Neural progenitor cell (in vitro differentiated cells): ENCODE results near the gene PHC3. TPM values are rescaled to one million over a fixed set of nuclear protein-coding genes. Genes with fewer than 3 reads are reported as not detected.

Experiments used
- DNase-seq: peaks from one replicate; pipeline ENCODE4 v3.0.0-alpha.2; 2016; ENCODE audit warnings: low spot score
- H2AFZ ChIP-seq: fragments of 200-600 bp; sonication (generic); replicated peaks from 2 replicates; pipeline ENCODE4 v1.6.1; 2016; ENCODE audit warnings: antibody characterized with exemption
- H3F3A ChIP-seq: fragments of 200-600 bp; sonication (generic); 2 replicates; pipeline ENCODE4 v1.6.1; 2016; ENCODE audit warnings: antibody characterized with exemption, low read depth
- H3K27ac ChIP-seq: fragments of 200-600 bp; sonication (generic); 2 replicates; pipeline ENCODE4 v1.5.1; 2016; ENCODE audit warnings: mild to moderate bottlenecking
- H3K27me3 ChIP-seq: fragments of 200-600 bp; sonication (generic); 2 replicates; pipeline ENCODE4 v1.6.1; 2016; ENCODE audit warnings: mild to moderate bottlenecking, moderate library complexity
- H3K36me3 ChIP-seq: fragments of 200-600 bp; sonication (generic); 2 replicates; pipeline ENCODE4 v1.5.1; 2016
- H3K4me1 ChIP-seq: fragments of 200-600 bp; sonication (generic); 2 replicates; pipeline ENCODE4 v1.6.1; 2016; ENCODE audit warnings: mixed run types
- H3K4me2 ChIP-seq: fragments of 200-600 bp; sonication (generic); 2 replicates; pipeline ENCODE4 v1.6.1; 2016
- H3K4me3 ChIP-seq: fragments of 200-600 bp; sonication (generic); 2 replicates; pipeline ENCODE4 v1.5.1; 2016
- H3K79me2 ChIP-seq: fragments of 200-600 bp; sonication (generic); 2 replicates; pipeline ENCODE4 v1.6.1; 2016; ENCODE audit warnings: low read depth
- H3K9ac ChIP-seq: fragments of 200-600 bp; sonication (generic); 2 replicates; pipeline ENCODE4 v1.6.1; 2016
- H3K9me3 ChIP-seq: fragments of 200-600 bp; sonication (generic); 2 replicates; pipeline ENCODE4 v1.5.1; 2016; ENCODE audit warnings: low read depth
- H4K20me1 ChIP-seq: fragments of 200-600 bp; sonication (generic); 2 replicates; pipeline ENCODE4 v1.6.1; 2016; ENCODE audit warnings: low read depth
- H3K27ac Mint-ChIP-seq: 3 replicates; pipeline ENCODE4 v1.8.0; 2021; ENCODE audit warnings: mixed read lengths
- H3K27me3 Mint-ChIP-seq: 2 replicates; pipeline ENCODE4 v1.8.0; 2022; ENCODE audit warnings: low read depth, mild to moderate bottlenecking, inconsistent platforms, moderate library complexity, mixed read lengths; ENCODE audit not compliant: insufficient read depth
- H3K36me3 Mint-ChIP-seq: 3 replicates; pipeline ENCODE4 v1.8.0; 2021; ENCODE audit warnings: mixed read lengths
- H3K4me1 Mint-ChIP-seq: 3 replicates; pipeline ENCODE4 v1.8.0; 2021; ENCODE audit warnings: mixed read lengths
- H3K4me3 Mint-ChIP-seq: 3 replicates; pipeline ENCODE4 v1.8.0; 2021; ENCODE audit warnings: mild to moderate bottlenecking, moderate library complexity, mixed read lengths
- H3K9me3 Mint-ChIP-seq: 3 replicates; pipeline ENCODE4 v1.8.0; 2020; ENCODE audit warnings: mixed read lengths
- CTCF ChIP-seq: fragments of 200-600 bp; sonication (generic); IDR thresholded peaks from 2 replicates; pipeline ENCODE4 v1.5.1; 2017; ENCODE audit warnings: antibody characterized with exemption, mild to moderate bottlenecking
- EZH2 ChIP-seq: fragments of 200-600 bp; sonication (generic); IDR thresholded peaks from 2 replicates; pipeline ENCODE4 v1.6.1; 2017; ENCODE audit warnings: antibody characterized with exemption, mild to moderate bottlenecking, moderate library complexity
- EZH2phosphoT487 ChIP-seq: fragments of 200-600 bp; sonication (generic); IDR thresholded peaks from 2 replicates; pipeline ENCODE4 v1.6.1; 2017; ENCODE audit warnings: antibody characterized with exemption
- total RNA-seq: library from RNA; depleted of rRNA; stranded (reverse); fragments of >200 nt; gene quantifications from 2 replicates; pipeline ENCODE4 v1.2.3, GENCODE V29; 2015; ENCODE audit warnings: low replicate concordance

PHC3 gene
- total RNA-seq, 1 donor from 2014 or later: 27.3 TPM

DNA sequence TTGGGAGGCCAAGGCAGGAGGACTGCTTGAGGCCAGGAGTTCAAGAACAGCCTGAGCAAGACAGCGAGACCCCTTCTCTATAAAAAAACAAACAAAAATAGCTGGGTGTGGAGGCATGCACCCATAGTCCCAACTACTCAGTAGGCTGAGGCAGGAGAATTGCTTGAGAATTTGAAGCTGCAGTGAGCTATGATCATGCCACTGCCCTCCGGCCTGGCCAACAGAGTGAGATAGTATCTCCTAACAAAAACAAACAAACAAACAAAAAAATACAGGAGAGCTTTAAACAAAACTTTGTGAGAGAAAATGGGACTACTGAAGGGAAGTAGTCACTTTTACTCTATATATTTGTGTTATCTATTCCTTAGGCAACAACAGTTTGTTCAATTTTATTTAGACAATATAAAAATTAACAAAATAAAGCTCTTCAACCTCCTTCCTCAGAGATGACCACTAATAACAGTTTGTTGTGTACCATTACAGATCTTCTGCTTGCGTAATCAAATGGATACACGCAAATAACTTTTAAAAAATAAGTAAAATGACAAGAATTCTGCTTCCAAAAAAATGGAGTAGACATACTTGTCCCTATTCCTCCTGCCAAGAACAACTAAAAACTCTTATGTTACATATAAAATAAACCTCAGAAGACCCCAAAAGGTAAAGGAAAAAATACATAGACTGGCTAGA, 17.4 kb downstream of the PHC3 start:
- H3K36me3 ChIP-seq: peaks cover 23% of the 10 kb centered on the region
- H3K4me3 ChIP-seq: no peak overlapping the region
- no peaks in the 10 kb centered on the region for H3K4me1 Mint-ChIP-seq
- no peak for DNase-seq
- no peaks in the 10 kb centered on the region for H3F3A ChIP-seq
- peaks cover 58% of the 10 kb centered on the region for H3K36me3 Mint-ChIP-seq
- peaks cover 97% of the 10 kb centered on the region for H3K79me2 ChIP-seq
- no peak for TF ChIP-seq EZH2
- no peak for TF ChIP-seq CTCF
- TF ChIP-seq EZH2phosphoT487: no peak
- H3K27ac Mint-ChIP-seq: no peak overlapping the region
- no peaks in the 10 kb centered on the region for H3K9me3 ChIP-seq
- H2AFZ ChIP-seq: no peak overlapping the region
- H3K9me3 Mint-ChIP-seq: peaks cover 21% of the 10 kb centered on the region
- no peak overlapping the region for H3K4me3 Mint-ChIP-seq
- H3K27me3 ChIP-seq: no peaks in the 10 kb centered on the region
- no peak overlapping the region for H3K4me2 ChIP-seq
- peaks cover 8% of the 10 kb centered on the region for H4K20me1 ChIP-seq
- no peaks in the 10 kb centered on the region for H3K4me1 ChIP-seq
- no peak overlapping the region for H3K9ac ChIP-seq
- no peak overlapping the region for H3K27ac ChIP-seq
- H3K27me3 Mint-ChIP-seq: no peaks in the 10 kb centered on the region

GRCh38 chr3:170162630-170163029, 18.9 kb downstream of the PHC3 start:
- Mint-ChIP-seq H3K36me3 (peaks cover 51% of the 10 kb centered on the region), H3K9me3 (peaks cover 21% of the 10 kb centered on the region), H3K4me1 (no peaks in the 10 kb centered on the region), H3K4me3 (no peak overlapping the region), H3K27ac (no peak overlapping the region), H3K27me3 (no peaks in the 10 kb centered on the region)
- Histone ChIP-seq H3K27ac (no peak overlapping the region), H3K4me3 (no peak overlapping the region), H3K36me3 (peaks cover 19% of the 10 kb centered on the region), H3K9me3 (no peaks in the 10 kb centered on the region), H2AFZ (no peak overlapping the region), H3K79me2 (peaks cover 100% of the 10 kb centered on the region), H3K9ac (no peak overlapping the region), H3F3A (no peaks in the 10 kb centered on the region), H3K4me2 (no peak overlapping the region), H3K27me3 (no peaks in the 10 kb centered on the region), H4K20me1 (peaks cover 8% of the 10 kb centered on the region), H3K4me1 (no peaks in the 10 kb centered on the region)
- TF ChIP-seq EZH2: no peak
- no peak for DNase-seq

- Histone ChIP-seq H3K4me1 (no peaks in the 10 kb centered on the region), H4K20me1 (peaks cover 12% of the 10 kb centered on the region), H3K4me2 (no peak overlapping the region), H3K36me3 (peaks cover 21% of the 10 kb centered on the region), H3K79me2 (peaks cover 100% of the 10 kb centered on the region), H3F3A (no peaks in the 10 kb centered on the region), H3K9me3 (no peaks in the 10 kb centered on the region), H3K4me3 (no peak overlapping the region), H3K27ac (no peak overlapping the region), H2AFZ (no peak overlapping the region), H3K27me3 (no peaks in the 10 kb centered on the region), H3K9ac (no peak overlapping the region)
- peaks cover 52% of the 10 kb centered on the region for H3K36me3 Mint-ChIP-seq
- no peak overlapping the region for H3K27ac Mint-ChIP-seq
- H3K9me3 Mint-ChIP-seq: peaks cover 21% of the 10 kb centered on the region
- DNase-seq: no peak
- H3K4me1 Mint-ChIP-seq: no peaks in the 10 kb centered on the region
- TF ChIP-seq EZH2phosphoT487 (no peak), CTCF (no peak), EZH2 (no peak)
- no peak overlapping the region for H3K4me3 Mint-ChIP-seq
- H3K27me3 Mint-ChIP-seq: no peaks in the 10 kb centered on the region
Measured at GRCh38 chr3:170162052-170162451, 19.5 kb downstream of the PHC3 start.

DNA sequence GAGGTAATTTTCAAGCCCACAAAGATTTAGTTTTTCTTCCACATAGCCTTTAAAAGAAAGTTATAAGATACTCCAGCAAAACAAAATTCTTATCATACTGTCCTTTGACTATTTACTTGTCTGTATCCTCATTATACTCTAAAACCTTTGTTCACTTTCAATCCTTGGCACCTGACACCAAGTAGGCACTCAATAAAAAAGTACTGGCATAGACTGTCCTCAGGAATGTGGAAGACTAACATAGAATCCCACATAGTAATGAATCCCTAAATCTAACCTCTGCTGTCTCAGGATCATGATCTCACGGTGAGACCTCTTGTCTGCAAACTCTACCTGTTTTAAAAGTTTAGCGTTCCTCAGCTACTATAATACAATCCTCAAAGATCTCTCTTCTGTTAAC, 21.6 kb downstream of the PHC3 start:
- H3K4me3 ChIP-seq: no peak overlapping the region
- Mint-ChIP-seq H3K27ac (no peak overlapping the region), H3K27me3 (no peaks in the 10 kb centered on the region), H3K4me3 (no peak overlapping the region), H3K36me3 (peaks cover 52% of the 10 kb centered on the region), H3K4me1 (no peaks in the 10 kb centered on the region), H3K9me3 (peaks cover 21% of the 10 kb centered on the region)
- DNase-seq: no peak
- peaks cover 23% of the 10 kb centered on the region for H3K36me3 ChIP-seq
- H3K9me3 ChIP-seq: no peaks in the 10 kb centered on the region
- H3K4me2 ChIP-seq: no peak overlapping the region
- peaks cover 3% of the 10 kb centered on the region for H3F3A ChIP-seq
- no peaks in the 10 kb centered on the region for H3K4me1 ChIP-seq
- H3K79me2 ChIP-seq: peaks cover 99% of the 10 kb centered on the region
- TF ChIP-seq EZH2phosphoT487 (no peak), CTCF (no peak), EZH2 (no peak)
- no peak overlapping the region for H2AFZ ChIP-seq
- H4K20me1 ChIP-seq: peaks cover 14% of the 10 kb centered on the region
- H3K9ac ChIP-seq: no peak overlapping the region
- no peak overlapping the region for H3K27ac ChIP-seq
- no peaks in the 10 kb centered on the region for H3K27me3 ChIP-seq
